ENCODE results near the gene CCNF.

DNA sequence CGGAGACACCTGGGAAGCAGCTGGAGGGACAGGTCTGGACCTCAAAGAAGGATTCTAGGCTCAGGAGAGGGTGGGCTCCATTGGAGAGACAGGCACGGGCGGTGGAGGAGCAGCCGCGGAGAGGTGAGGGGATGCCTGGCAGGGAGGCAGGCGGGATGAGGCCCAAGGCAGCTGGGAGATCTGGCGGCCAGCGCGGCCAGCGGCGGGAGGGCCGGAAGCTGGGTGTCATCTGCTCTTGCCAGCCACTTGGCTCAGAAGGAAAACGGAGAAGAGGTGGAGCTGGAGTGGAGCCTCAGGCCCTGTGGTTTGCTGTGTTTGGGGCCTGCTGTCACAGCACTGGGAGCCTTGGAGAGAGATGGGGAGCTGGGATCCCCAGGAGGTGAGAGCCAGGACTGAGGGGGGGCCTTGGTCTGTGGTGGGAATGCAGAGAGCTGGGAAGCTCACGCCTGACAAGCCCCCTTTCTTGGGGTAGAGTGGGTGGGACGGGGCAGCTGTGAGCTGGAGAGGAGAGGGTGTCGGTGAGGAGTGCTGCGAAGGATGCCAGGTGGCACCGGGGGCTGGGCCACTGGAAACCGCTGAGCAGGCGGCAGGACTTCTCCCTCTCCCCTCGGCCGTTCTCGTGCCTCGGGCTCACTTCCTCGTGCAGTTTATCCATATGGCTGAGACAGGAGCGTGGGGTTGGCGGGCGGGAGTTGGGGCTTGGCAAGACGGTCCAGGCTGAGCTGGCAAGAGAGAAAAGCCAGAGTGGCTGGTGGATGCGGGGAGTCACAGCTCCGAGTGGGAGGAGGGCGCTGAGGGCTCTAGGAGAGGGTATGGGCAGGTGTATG lies 53.7 kb downstream of the CCNF start:
- no peak for TF ChIP-seq CTCF (IDR thresholded peaks at IDR 0.05; ENCODE audit: low read length)
- TF ChIP-seq EZH2 (IDR thresholded peaks at IDR 0.05; ENCODE audit: borderline replicate concordance, low read length): no peak
